NCI-H748 (cell line): Measurements from ENCODE around the gene TM4SF5.
"Not testable (repeated sequence)": the region's sequence is repeated elsewhere in the genome, so short reads cannot be mapped to it uniquely, and the experiment has no call there.

Source experiments
- DNase-seq: peaks from one replicate; lab custom pipeline; 2025; ENCODE audit not compliant: unreplicated experiment; lab: John Stamatoyannopoulos, UW

Gene TM4SF5

DNA sequence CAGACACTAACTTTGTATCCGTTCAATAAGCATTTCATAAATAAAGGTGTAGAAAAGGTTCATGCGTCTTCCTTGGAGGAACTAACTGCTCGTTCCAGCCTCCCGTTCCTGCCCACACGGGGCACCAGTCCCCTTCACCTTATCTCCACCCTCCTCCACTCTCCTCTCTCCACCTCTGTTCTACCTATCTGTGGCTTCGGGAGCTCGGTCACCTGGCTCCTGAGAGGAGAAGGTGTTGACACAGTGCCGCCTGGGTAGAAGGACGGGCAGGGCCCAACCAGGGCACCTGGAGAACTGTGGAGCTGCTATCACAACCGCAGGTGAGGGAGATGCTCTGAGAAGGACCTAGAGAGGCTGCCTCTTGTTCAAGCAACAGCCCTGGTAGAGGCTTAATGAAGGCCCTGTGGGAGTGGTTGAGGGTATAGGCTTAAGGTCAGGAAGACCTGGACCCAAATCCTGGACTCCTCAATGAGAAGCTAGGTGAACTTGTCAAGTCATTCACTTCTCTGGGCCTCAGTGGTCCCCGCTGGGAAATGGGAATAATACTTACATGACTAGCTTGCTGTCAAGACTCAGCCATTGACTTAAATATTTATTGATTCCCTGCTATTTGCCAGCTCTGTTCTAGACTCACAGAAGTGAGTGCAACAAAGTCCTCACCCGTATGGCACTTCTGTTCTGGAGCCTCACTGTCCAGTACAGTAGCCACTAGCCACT lies 51.8 kb downstream of the TM4SF5 start:
- DNase-seq, result no peak

DNA sequence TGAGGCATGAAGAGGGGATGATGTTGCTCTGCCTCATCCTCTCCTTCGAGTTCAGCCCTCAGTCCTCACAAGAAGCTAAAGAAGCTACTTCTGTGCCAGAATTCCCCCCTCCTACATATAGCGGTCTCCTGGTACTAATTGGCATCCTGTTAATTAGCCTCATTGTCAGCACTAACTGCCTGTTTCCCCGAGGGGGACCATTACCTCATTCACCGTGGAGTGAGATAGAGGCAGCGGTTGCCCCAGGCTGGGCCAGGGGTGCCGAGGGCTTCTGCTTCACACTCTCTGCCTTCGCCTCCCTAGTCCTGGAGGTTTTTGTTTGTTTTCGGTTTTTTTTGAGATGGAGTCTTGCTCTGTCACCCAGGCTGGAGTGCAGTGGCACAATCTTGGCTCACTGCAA lies 55.7 kb downstream of the TM4SF5 start:
- DNase-seq, result no peak

DNA sequence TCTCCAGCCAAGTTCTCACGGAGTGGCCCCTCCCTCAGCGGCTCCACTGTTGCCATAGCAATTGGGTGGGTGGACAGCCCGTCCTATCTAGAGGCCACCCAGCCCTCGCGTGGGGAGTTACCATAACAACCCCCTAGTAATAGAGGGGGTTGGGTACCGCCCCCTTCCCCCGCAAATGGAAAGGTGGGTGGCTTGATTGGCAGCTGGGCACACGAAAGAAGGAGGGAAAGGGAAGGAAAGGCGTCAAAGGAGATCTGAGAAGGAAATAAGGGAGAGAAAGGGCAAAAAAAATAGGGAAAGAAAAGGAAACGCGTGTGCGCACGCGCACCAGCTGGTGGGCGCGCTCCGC lies 61.1 kb downstream of the TM4SF5 start:
- not testable (repeated sequence) for DNase-seq
